NCI-H1417 (cell line): Measurements from ENCODE around the gene INSIG2.

Source experiments
- DNase-seq, 3 experiments: peaks; one replicate each; lab custom pipeline; 2025; lab: John Stamatoyannopoulos, UW

The INSIG2 gene

DNA sequence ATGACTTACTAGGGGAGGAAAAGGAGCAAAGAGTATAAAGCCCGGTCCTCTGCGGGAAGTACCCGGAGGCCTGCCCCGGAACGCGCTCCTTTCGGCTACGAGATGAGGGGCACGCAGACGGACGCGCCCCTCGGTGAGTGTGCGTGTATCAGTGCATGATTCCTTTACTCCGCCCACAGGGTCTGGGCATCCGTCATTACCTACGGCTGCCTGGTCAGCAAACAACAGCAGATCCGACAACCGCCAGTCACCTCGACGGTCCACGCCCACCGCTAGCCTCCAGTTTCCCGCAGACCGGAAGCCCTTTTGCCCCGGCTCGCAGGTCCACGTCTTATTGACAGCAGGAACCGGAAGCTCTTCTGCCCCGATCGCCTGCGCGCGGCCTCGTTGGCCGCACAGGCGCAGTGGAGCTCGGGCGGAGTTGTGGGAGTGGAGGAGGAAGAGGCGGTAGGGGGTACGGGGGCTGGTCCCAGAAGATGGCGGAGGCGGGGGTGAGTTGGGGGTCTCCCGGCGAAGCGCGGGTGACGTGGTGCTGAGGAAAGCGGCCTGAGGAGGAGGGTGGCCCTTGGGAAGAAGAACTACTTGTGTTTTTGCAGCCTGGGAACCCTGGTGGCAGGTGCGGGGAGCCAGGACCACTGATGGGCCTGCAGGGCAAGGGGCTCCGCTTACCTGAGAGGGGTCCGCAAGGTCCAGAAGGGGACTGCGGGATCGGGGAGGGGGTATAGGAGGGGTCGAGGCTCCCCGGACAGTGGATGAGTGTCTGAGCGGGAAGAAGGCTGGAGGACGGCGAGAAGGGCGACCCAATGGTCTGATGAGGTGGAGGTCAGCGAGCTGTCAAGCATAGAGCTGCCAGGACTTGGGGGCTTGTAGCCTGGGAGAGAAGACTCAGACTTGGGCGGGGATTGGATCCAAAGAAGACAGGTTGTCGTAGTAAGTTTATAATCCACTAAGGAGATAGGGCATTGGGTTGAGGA, at the start of gene INSIG2:
INSIG2 (plus strand) TSS at position 421 of the 974 bp plus-strand sequence. CDS start 8,086 bp downstream, outside the sequence.
- peak; percentile 89 to 98 (median 95) for DNase-seq

GRCh38 chr2:118040891-118041290, 47.4 kb upstream of the INSIG2 start:
- DNase-seq, result no peak

DNA sequence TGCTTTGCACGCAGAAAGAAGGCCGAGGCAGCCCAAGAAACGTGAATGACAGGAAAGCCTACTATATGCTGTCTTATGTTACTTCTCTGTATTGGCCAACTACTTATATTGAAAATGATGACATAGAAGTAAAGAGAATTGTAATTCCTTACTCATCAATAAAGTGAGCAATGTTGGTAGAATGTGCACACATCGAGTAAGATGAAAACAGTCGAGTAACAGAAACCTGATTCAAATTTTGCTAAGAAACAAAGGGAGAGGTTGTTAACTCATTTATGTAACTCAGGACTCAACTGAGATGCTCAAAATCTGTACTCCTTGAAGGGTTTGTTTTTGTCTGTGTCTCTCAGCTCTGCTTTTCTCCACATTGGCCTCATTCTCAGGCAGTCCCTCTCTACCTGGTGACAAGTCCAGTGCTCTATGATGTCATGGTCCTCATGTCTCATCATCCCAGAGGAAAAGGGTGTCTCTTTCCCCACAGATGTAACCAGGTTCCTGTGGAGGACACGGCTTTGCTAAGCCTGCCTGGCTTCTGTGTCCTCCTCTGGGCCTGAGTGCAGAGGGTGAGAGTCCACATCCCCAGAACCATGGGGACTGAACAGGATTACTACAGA, 44.1 kb upstream of the INSIG2 start:
- no peak for DNase-seq

- DNase-seq, result no peak
These were observed 43.4 kb upstream of the INSIG2 start for GRCh38 chr2:118044854-118045253.

GRCh38 chr2:118045286-118045685, 43.0 kb upstream of the INSIG2 start:
- no peak for DNase-seq

DNA sequence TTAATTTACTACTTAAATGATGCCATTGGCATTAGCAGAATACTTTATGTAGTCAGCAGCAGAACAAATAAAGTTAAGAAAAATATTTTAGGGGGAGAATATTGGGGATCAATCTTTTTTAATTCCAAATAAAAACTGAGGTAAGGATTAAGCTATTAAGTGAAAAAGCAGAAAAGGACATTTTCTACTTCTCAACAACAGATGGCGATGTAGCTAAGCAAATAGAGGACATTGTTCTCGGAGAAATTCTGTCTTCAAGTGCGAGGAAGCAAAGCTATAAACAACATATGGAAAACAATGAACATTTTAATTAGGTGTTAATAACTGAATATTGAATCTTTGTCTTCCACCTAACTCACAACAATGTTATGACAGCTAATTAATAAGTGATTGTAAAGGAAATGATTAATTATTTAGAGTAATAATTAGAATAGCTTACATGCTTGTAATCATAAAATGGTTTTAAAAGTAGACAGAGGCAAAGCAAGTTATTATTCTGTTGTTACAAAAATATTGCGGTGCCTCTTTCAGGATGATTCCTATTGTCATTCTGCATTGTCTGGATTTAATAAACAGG, 41.5 kb upstream of the INSIG2 start:
- peak in 2 of 3 experiments; percentile 18 to 69 for DNase-seq

GRCh38 chr2:118047380-118047826, 40.9 kb upstream of the INSIG2 start:
- peak in 1 of 3 experiments; percentile 13 for DNase-seq

DNA sequence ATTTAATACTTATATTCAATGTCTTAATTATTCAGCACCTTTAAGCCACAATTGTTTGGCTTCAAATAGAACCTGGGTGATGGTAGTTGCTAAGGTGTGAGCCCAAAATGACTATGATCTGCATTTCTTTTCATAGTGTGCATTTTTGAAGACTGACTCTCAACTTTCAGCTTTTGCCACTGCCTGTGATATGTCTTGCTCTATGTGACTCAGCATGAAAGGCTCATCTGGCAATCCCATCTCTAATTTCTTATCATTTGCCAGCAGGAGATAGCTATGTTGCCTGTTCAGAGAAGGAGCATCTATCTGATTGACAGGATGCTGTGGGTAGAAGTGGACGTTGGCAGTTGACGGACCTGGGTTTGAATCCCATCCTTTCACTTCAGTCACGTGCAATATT, 39.9 kb upstream of the INSIG2 start:
- DNase-seq, result no peak

DNA sequence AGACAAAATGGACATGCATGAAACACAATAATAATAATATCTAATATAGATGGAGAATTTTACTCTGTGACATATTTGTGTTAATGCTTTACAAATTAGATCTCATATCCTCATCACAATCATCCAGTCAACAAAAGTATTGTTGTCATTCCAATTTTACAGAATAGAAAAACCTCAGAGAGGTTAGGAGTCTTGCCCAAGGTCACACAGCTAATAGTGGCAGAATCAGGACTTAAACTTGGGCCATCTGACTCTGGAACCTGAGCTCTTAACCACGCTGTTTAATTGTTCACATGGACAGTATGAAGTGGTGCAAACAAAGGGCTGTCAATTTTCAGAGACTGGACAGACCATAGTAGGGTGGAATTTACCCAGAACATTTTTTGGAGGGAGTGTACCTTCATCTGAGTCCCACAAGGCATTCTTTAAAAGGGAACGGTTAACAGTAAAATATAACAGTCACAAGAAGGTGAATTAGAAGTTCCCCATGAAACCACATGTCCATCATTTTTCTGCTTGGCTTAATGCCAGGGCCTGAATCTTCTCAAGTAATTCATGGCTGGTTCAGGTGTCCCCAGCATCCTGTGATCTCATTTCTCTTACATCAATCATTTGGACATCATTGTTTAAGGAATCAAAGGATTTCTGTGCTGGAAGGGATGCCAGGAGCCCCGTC, 39.0 kb upstream of the INSIG2 start:
- peak in 1 of 3 experiments; percentile 51 for DNase-seq

- no peak for DNase-seq
These were observed 38.5 kb upstream of the INSIG2 start for GRCh38 chr2:118049816-118050140.

DNA sequence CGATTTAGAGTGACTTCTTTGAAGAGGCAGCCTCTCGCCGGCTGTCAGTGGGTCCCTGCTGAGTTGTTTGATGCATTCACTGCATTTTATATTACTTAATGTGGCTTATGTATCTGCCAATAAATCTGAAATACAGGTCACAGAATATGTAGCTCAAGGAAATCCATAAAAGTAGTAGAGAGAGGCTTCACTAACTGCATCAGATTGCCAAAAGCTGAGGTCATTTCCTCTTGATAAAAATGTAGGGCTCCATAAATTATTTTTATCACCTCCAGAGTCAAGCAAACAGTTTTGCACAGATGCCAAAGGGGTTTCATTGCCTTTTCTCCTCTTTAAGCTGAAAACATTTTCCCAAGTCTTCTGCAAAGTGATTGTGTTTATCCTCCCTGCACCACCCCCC, 37.9 kb upstream of the INSIG2 start:
- peak in 1 of 3 experiments; percentile 34 for DNase-seq

DNA sequence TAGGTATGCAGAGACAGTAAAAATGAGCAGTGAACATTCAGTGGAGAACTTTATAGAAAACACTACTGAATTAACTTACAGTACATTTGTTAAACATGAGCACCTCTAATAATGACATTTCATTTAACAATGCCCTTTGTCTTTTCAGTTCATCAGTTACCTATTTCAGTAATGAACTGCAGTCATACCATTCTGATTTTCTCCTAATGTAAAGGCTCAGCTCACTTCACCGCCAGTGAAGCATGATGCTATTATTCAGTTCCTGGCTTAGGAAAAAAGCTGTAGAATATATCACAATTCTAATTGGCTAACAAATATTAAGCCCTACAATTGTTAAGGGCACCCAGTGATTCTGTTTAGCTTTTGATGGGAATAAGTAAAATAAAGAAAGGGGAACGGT, 37.3 kb upstream of the INSIG2 start:
- DNase-seq, result peak in 1 of 3 experiments; percentile 38

GRCh38 chr2:118051826-118052358, 36.4 kb upstream of the INSIG2 start:
- DNase-seq, result no peak

DNA sequence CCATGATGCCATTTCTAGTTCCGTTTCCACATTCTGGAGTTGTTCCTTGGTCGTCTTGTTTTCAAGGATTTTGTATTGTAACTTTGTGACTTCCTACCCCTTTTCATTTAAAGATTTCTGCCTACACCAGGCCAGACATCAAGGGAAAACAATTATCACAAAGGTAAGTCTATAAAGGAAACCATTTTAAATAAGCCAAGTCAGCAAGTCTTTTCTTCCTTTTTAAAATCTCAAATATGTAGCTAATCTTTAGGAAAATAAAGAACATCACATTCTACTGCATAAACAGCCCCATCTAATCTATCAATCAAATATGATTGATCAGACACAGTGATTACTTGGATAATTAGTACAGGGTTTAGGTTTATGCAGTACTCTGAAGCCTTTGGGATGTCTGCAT, 35.8 kb upstream of the INSIG2 start:
- no peak for DNase-seq

DNA sequence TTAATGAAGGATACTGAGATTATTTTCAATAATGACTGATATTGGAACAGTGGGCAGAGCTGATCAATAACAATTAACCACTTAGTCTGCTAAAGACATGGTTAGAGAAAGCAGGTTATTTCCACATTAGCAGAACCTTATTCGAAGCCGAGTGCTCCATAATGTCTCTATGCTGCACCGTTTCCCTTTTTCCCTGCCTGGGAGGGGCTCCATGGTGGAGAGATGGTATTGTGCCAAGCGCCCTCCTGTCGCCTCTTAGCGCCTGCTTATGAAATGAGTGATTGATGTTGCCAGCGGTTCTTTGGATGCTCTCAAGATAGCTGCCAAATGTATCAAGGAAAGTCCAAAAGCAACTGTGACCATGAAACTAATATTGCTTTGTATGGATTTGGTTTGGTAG, 34.6 kb upstream of the INSIG2 start:
- DNase-seq, result no peak

- DNase-seq, result no peak
These were observed 33.9 kb upstream of the INSIG2 start for GRCh38 chr2:118054213-118055008.

DNA sequence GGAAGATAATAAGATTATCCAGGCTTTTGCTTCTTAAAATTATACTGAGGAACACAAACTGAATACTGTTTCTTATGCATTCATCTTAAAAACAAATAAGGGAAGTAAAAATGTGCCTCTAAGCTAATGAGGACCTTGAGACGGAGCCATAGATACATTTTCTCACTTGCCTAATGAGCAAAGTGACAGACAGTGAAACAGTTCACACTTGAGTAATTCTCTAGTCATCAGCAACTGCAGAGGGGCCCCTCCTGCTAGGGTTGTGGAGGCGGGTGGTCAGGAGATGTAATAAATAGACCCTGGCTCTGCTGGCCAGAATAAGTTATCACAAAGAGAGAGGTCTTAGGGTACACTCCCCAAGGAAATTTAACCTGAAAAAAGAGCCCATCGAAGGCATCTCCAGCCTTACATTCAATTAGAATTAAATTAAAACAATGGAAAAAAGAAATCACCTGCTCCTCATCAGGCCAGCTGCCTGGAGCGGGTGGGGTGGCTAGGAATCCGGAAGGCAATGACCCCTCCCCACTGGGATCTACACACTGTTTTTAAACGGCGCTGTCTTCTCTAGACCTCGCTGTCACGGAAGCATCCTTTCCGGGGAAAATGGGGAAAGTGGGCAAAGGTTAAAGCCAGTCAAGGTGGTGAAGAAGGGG, 32.6 kb upstream of the INSIG2 start:
- DNase-seq, result no peak

GRCh38 chr2:118056165-118056534, 32.1 kb upstream of the INSIG2 start:
- no peak for DNase-seq

DNA sequence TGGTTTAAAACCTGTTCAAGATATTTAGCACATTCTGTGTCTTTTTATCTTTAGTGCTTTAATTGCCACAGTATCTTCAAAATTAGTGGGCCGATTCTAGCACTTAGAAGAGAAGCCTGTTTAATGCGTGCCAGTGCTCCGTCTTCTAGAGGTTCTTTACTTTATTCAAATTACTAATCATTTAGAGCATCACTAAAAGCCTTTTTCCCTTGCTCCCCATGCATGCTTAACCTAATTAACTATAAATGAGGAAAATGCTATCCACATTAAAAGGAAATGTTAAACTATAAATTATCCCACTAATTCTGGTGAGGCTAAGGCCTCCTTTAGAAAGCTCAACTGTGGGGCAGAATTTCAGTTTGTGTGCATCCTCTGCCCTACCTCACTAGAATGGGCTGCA, 31.5 kb upstream of the INSIG2 start:
- DNase-seq, result no peak

GRCh38 chr2:118058951-118059350, 29.3 kb upstream of the INSIG2 start:
- no peak for DNase-seq
